GM10266 (cell line): ENCODE measurements around the gene SALL3.

Experiments used
- DNase-seq: peaks from one replicate; pipeline ENCODE4 v3.0.0; 2012; ENCODE audit errors: extremely low spot score
- TF ChIP-seq, protein P1 (sequence below): IDR thresholded peaks from 2 replicates; pipeline ENCODE4 v1.5.1; 2012; ENCODE audit warnings: mild to moderate bottlenecking, low read depth; ENCODE audit not compliant: control insufficient read depth, insufficient read depth; ENCODE audit errors: missing control alignments

SALL3 gene

DNA sequence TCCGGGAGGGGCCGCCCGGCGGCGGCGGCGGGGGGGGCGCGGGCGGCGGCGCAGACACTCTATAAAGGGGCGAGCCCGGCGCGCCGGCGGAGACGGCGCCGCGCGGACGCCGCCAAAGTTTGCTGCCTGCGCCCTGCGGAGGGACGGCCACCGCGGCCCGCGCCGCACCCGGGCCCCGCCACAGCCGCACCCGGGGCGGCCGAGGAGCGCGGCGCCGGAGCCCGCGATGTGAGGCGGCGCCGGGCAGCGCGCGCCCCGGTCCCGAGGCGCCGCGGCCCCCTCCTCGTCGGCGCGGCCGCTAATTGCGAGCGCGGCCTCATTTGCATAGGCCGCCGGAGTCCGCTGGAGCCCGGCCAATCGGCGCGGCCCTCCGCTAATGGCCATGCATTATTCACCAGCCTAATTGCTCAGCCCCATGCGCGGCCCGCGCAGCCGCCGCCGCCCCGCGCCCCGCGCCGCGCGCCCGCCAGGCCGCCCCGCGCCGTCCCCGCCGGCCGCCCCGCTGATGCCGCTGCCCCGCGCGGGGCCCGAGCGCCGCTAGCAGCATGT lies at the start of gene SALL3:
Gene SALL3, plus strand, starts transcription at position 89 of the 549 bp plus-strand sequence. Its CDS starts 457 bp downstream, at position 546.
- TF ChIP-seq, protein P1, sequence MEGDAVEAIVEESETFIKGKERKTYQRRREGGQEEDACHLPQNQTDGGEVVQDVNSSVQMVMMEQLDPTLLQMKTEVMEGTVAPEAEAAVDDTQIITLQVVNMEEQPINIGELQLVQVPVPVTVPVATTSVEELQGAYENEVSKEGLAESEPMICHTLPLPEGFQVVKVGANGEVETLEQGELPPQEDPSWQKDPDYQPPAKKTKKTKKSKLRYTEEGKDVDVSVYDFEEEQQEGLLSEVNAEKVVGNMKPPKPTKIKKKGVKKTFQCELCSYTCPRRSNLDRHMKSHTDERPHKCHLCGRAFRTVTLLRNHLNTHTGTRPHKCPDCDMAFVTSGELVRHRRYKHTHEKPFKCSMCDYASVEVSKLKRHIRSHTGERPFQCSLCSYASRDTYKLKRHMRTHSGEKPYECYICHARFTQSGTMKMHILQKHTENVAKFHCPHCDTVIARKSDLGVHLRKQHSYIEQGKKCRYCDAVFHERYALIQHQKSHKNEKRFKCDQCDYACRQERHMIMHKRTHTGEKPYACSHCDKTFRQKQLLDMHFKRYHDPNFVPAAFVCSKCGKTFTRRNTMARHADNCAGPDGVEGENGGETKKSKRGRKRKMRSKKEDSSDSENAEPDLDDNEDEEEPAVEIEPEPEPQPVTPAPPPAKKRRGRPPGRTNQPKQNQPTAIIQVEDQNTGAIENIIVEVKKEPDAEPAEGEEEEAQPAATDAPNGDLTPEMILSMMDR: no peak
- no peak for DNase-seq

GRCh38 chr18:78932281-78932680 lies 47.3 kb upstream of the SALL3 start:
- TF ChIP-seq, protein P1: no peak
- no peak for DNase-seq

- TF ChIP-seq, protein P1: no peak
Observed at GRCh38 chr18:78934003-78934402, 45.6 kb upstream of the SALL3 start.

GRCh38 chr18:78934551-78935225 lies 44.9 kb upstream of the SALL3 start:
- TF ChIP-seq, protein P1: no peak
- DNase-seq: no peak

More at GRCh38 chr18:78934003-78934402, 45.6 kb upstream of the SALL3 start:
- DNase-seq: no peak

DNA sequence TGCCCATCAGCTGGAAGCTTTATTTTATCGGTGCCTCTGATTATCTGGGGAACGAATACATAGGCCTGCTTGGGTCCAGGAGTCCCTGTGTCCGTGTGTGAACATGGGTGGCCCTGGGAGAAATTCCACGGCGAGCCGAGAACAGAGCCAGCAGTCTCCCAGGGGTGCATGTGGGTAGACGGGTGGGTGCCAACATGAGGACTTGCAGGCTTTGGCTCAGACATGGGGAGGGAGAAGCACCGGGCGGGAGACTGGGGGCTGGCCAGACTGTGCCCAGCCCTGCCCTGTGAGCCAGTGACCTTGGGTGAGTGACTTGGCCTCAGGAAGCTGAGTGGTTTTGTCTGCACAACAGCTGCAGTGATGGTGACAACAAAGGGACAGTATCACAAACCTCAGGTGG lies 44.2 kb upstream of the SALL3 start:
- TF ChIP-seq, protein P1: no peak
- DNase-seq: no peak

DNA sequence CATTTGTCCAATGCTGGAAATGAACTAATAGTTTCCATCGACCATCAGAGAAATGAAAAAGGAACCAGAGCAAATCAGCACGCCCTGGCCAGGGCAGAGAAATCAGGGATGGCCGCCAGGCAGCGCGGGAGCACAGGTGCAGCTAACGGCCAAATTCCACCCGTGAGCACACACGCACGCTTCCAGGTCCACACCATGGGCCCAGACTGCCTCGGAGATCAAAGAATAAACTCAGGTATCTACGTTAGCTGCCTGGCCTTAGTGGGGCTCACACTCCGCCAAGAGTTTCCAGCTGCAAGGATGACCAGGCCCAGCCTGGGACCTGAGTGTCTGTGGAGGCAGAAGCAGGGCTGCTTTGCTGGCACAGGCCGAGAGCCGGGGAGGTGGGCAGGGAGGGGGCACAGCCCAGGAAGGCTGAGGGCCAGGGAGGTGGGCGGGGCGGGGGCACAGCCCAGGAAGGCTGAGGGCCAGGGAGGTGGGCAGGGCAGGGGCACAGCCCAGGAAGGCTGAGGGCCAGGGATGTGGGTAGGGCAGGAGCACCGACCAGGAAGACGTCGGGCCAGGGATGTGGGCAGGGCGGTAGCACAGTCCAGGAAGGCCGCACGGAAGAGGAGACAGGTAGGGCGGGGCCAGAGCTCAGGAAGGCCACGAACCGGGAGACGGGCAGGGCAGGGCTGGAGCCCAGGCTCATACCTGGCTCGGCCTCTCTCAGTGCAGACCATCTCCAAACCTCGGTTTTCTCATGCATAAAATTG lies 43.2 kb upstream of the SALL3 start:
- TF ChIP-seq, protein P1: no peak
- no peak for DNase-seq

DNA sequence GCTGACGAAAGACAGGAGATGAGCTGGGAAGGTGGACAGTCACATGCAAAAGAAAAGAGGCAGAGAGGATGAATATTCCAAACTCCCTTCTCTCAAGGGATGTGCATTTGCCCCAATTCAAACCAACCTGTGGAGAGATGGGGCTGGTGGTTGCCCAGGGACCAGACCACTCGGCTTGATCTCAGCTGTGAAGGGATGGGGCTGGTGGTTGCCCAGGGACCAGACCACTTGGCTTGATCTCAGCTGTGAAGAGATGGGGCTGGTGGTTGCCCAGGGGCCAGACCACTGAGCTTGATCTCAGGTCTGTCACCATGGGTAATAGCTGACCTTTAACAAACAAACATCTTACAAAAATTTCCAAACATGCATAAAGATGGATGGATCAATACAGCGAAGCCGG lies 42.5 kb upstream of the SALL3 start:
- TF ChIP-seq, protein P1: no peak
- no peak for DNase-seq
